ENCODE data around the gene RNF4. TPM values are rescaled to one million over a fixed set of nuclear protein-coding genes. Genes with fewer than 3 reads are reported as not detected.
"Not testable (repeated sequence)": the region's sequence is repeated elsewhere in the genome, so short reads cannot be mapped to it uniquely, and the experiment has no call there.

The RNF4 gene, protein sequence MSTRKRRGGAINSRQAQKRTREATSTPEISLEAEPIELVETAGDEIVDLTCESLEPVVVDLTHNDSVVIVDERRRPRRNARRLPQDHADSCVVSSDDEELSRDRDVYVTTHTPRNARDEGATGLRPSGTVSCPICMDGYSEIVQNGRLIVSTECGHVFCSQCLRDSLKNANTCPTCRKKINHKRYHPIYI
- 112 TPM in 2 replicates for total RNA-seq

- intact Hi-C loops (cut with micrococcal nuclease), result loop anchor here (1.0 to 5.0 kb wide), 9 partner anchors 17 to 756 kb away; partner anchors contain the start of genes CFAP99, FAM193A, GRK4 and HAUS3
These were observed at the start of gene RNF4 for GRCh38 chr4:2468456-2469191. Gene RNF4, plus strand, starts transcription at chr4:2469106. Its CDS starts 21,388 bp downstream, at chr4:2490494.

DNA sequence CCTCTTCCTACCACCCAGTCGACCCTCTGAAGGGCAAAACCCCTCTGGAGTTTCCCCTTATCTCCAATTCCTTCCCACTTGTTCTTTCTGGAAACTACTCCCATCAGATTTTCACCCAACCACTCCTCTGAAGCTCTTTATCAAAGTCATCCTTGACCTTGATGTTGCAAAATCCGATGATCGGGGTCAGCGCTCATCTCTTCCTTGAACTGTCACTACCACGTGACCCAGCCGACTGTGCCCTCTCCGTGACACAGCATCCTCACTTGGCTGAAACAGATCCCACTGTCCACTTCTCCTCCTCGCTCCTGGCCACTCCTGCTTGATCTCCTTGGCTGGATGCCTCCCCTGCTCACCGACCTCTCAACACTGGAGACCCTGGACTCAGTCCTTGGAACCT lies 49.1 kb upstream of the RNF4 start:
- intact Hi-C loops (cut with micrococcal nuclease), result loop anchor here (10.0 kb wide), 1 partner anchor 625 kb away; no protein-coding TSS in a partner anchor

GRCh38 chr4:2421928-2422327 lies 47.0 kb upstream of the RNF4 start:
- intact Hi-C loops (cut with micrococcal nuclease), result no loop called here

DNA sequence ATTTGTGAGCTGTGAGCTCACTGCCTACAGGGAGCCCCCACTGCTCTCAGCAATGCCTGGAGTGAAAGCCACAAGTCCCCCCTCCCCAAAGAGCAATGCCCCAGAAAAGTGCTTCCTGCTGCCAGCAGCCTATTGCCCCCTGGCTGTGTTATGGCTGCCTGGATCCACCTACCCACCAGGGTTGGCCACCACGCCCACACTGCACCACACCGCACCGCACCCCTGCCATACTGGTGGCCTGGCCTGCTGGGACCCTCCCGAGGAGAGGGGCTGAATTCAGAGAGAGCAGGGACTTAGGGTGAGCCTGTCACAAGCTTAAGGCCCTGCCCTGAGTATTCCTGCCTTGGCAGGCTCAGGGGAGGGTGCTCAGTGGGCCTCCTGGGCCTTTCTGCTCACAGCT lies 45.8 kb upstream of the RNF4 start:
- intact Hi-C loops (cut with micrococcal nuclease), result no loop called here

- intact Hi-C loops (cut with micrococcal nuclease), result no loop called here
These were observed 45.2 kb upstream of the RNF4 start for GRCh38 chr4:2423695-2424094.

GRCh38 chr4:2424581-2424980 lies 44.3 kb upstream of the RNF4 start:
- intact Hi-C loops (cut with micrococcal nuclease), result no loop called here

- intact Hi-C loops (cut with micrococcal nuclease), result no loop called here
These were observed 43.4 kb upstream of the RNF4 start for GRCh38 chr4:2425386-2426068.

DNA sequence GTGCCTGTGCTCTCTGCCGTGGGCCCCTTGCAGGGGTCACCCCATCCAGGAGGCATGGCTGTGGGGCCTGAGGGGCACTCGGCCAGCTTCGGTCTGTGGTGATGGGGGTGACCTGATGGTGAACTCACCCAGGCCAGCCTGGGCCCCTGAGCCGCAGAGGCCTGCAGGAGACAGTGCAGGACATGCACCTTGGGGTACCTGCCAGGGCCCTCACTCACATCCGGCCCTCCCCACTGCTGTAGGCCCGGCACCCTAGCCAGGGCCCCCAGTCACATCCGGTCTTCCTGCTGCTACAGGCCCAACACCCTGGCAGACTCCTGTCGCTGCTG lies 42.9 kb upstream of the RNF4 start:
- intact Hi-C loops (cut with micrococcal nuclease), result no loop called here

DNA sequence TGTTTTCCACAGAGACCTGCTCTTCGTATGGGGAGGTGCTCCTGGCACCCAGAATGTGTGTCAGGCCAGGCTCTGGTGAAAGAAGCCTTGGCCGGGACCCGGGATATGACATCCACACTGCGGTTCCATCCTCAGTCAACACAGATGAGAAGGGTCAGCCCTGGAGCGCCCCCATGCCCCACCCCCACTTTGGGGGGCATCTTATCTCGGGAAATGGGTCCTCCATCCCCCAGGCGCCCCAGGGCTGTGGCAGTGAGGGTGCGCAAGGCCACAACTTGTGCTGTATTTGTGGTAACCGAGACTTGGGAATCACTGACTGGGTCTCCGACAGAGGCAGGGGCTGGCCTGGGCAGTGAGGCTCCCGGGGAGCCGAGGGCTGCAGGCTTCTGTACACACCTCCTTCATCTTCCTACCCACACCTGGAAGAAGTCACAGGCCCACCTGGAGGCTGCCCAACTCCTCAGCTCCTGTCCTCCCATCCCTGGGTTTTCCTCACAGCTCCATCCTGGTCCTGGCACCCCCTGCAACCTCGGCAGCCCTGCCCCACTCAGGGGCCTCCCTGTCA lies 42.1 kb upstream of the RNF4 start:
- intact Hi-C loops (cut with micrococcal nuclease), result no loop called here

DNA sequence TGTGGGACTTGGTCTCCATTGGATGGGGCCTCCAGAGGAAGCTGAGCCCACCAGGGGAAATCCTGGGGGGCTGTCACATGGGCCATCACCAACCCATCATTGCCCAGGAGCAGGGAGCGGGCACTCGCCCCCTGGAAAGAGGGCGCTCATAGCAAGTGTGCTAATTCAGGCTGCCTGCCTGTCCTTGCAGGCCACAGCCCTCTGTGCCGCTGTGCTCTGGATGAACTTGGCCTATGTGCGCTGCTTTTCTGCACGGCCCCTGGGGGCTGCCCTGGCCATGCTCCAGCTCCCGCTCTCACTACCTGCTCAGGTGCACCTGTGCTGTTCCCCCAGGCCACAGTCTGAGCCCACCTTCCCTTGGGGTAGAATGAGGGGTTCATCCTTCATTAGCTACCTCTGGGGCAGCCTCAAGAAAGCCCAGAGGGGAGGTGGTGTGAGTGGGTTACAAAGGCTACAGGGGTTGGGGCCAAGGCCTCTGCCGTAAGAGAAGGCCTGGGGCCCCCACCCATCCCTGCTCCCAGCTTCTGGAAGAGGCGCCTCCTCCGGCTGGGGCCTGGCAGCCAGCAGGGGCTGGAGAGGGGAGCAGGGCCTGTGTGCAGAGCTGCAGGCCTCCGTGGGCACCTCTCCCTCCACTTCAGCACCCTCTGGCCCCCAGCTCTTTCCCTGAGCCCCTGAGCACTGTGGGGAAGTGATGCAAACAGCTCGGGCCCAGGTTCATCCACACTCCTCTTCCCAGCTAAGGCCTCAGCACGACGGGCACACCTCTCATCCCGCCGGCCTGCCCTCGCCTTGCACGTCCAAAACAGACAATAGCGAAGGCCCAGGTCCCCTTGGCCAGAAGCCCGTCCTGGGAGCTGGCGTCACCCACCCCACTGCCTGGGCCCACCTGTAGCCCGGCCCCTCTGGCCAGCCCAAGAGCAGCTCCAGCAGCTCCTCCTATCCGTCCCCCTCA lies 41.2 kb upstream of the RNF4 start:
- intact Hi-C loops (cut with micrococcal nuclease), result no loop called here

DNA sequence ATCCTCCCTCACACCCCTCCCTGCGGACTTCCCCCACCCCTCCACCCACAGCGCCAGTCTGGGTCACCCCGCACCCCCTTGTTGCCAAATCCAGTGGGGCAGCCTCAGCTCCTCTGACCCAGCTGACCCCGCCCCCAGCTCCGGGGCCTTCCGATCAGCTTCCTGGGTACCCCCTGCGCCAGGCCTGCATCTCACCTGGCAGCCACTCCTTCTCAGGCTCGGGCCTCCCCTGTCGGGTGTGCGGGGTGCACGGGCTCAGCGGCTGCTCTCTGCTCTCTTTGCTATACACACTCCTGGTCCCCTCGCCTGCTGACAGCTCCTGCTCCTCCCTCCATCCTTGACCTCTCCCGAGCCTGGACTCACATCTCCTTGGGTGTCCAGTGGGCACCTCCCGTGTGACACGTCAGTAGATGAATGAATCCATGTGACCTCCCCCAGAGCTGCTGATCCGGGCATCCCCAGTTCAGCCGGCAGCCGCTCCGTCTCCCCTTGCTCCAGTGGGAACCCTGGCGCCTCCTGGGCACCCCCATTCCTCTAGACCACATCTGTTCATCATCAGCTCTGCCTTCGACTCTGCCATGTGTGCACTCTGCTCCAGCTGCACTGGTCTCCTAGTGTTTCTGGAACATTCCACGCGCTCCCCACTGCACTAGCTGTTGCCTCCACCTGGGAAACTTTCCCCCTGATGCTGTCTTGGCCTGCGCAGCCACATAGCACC lies 40.3 kb upstream of the RNF4 start:
- intact Hi-C loops (cut with micrococcal nuclease), result no loop called here

DNA sequence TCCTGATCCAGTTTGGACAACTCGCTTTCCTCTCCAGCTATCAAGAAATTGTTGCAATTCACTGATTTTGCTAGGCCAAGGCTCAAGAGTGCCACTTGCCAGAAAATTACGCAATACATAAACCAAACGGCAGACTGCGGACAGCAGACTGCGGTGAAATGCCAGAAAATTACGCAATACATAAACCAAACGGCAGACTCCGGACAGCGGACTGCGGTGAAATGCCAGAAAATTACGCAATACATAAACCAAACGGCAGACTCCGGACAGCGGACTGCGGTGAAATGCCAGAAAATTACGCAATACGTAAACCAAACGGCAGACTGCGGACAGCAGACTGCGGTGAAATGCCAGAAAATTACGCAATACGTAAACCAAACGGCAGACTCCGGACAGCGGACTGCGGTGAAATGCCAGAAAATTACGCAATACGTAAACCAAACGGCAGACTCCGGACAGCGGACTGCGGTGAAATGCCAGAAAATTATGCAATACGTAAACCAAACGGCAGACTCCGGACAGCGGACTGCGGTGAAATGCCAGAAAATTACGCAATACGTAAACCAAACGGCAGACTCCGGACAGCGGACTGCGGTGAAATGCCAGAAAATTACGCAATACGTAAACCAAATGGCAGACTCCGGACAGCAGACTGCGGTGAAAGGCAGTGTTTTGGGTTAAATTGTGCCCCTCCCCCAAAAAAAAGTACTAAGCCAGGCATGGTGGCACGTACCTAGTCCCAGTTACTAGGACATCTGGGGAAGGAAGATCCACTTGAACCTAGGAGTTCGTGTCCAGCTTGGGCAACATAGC lies 38.8 kb upstream of the RNF4 start:
- intact Hi-C loops (cut with micrococcal nuclease), result not testable (repeated sequence)

- intact Hi-C loops (cut with micrococcal nuclease), result no loop called here
These were observed 36.9 kb upstream of the RNF4 start for GRCh38 chr4:2432004-2432403.

- intact Hi-C loops (cut with micrococcal nuclease), result no loop called here
These were observed 35.8 kb upstream of the RNF4 start for GRCh38 chr4:2432991-2433530.

GRCh38 chr4:2433609-2434350 lies 35.1 kb upstream of the RNF4 start:
- intact Hi-C loops (cut with micrococcal nuclease), result no loop called here

DNA sequence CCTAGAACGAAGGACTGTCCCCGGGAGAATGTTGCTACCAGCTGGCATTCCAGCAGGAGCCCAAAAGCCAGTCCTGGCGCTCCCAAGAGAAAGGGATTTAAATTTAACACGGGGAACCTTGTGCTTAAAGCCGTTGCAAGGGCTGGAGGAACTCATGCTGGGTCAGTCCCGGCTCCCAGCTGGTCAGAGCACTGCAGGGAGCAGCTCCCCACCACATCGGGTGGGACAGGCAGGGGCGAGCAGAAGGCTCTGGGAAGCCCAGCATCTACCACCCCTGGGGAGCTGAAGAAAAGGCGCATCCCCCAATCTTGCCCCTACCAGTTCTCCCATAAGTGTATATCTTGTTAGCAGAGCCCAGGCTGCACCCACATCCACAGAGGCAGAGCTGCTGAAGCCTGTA lies 34.5 kb upstream of the RNF4 start:
- intact Hi-C loops (cut with micrococcal nuclease), result no loop called here

DNA sequence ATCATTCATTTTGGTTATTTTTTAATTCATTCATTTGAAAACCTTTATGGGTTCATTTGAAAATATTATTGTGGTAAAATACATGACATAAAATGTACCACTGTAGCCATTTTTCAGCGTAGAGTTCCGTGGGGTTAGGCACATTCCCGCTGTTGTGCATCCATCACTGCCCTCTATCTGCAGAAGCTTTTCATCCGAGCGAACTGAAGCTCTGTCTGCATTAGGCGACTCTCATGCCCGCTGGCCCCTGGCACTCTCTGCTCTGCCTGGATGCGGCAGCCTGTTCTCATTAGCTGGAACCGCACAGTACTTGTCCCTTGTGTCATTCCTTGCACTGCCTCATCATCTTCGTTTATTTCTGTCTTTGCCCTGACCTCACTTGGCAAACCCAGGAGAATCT lies 32.6 kb upstream of the RNF4 start:
- intact Hi-C loops (cut with micrococcal nuclease), result no loop called here

DNA sequence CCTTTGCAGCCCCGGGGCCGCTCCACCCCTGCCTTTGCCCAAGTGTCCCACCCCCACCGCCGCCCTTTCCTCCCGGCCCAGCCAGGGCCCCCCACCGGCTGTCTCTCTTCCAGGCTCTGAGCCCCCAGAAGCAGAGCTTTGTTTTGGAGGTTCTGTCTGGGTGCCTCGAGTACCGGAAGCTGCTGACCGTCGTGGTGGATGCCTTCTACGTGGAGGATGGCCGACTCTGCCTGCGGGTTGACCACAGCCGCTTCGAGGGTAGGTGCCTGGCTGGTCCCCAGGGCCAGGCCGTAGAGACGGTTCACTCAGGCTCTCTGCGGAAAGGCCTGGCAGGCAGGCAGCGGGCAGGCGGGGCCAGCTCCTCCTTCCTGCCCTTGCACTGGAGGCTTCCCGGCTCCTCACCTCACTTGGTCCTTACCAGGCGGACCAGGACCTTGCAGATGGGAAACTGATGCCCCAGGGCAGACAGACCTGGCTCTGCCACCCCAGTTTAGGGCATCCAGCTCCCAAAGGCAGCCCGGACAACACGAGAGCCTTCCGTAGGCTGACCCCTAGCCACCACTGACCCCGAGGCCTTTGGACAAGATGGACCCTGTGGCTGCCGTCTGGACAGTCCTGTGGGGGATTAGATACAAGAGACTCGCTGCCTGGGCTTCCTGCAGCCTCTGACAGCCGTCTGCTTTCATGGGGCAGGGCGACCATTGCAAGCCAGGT lies 32.0 kb upstream of the RNF4 start:
- intact Hi-C loops (cut with micrococcal nuclease), result no loop called here
